Right atrium auricular region (tissue), 2 donors: ENCODE measurements around the gene SERPINE1. TPM values are rescaled to one million over a fixed set of nuclear protein-coding genes. Genes with fewer than 3 reads are reported as not detected.
"Not testable (repeated sequence)": the region's sequence is repeated elsewhere in the genome, so short reads cannot be mapped to it uniquely, and the experiment has no call there.

ENCODE experiments used
- DNase-seq: peaks from one replicate; pipeline ENCODE4 v3.0.0-alpha.2; 2019; ENCODE audit warnings: low spot score
- H3K27ac ChIP-seq, 2 donors: fragments of 200-600 bp; sonication (generic); 1 replicate in 1 of 2; 2 replicates in 1 of 2; pipeline ENCODE4 v1.5.1; 2016 to 2019
- H3K27me3 ChIP-seq, 2 donors: fragments of 200-600 bp; sonication (generic); one replicate each; pipeline versions ENCODE4 v1.5.1 to v1.6.0; 2017 to 2019
- H3K36me3 ChIP-seq: fragments of 200-600 bp; sonication (generic); one replicate; pipeline ENCODE4 v1.5.1; 2016
- H3K4me1 ChIP-seq, 2 donors: fragments of 200-600 bp; sonication (generic); one replicate each; pipeline versions ENCODE4 v1.5.1 to v1.6.0; 2017 to 2019
- H3K4me3 ChIP-seq, 2 donors: fragments of 200-600 bp; sonication (generic); 1 replicate in 1 of 2; 2 replicates in 1 of 2; pipeline ENCODE4 v1.5.1; 2017 to 2019; ENCODE audit warnings: mild to moderate bottlenecking in 1 of 2, moderate library complexity in 1 of 2
- H3K9me3 ChIP-seq, 2 donors: fragments of 200-600 bp; sonication (generic); one replicate each; pipeline ENCODE4 v1.5.1; 2019
- CTCF ChIP-seq, 2 donors: fragments of 200-600 bp; sonication (generic); IDR thresholded peaks; one replicate each; pipeline ENCODE4 v1.5.1; 2019; ENCODE audit warnings: antibody characterized with exemption in 2 of 2
- total RNA-seq, 2 donors: library from RNA; depleted of rRNA; stranded (reverse); fragments of >200 nt; gene quantifications; one replicate each; pipeline ENCODE4 v1.1.0, GENCODE V29; 2016

The SERPINE1 gene
- total RNA-seq, 2 donors from 2014 or later = 28.0 to 40.8 TPM

- peaks cover 0 to 42% of the 10 kb centered on the region in 2 donors for H3K4me1 ChIP-seq
- DNase-seq = no peak
Observed at GRCh38 chr7:101087334-101088068, 39.4 kb upstream of the SERPINE1 start.

GRCh38 chr7:101088069-101088425 lies 38.9 kb upstream of the SERPINE1 start:
- Histone ChIP-seq H3K27ac (no peak overlapping the region), H3K4me1 (peaks cover 0 to 42% of the 10 kb centered on the region in 2 donors), H3K36me3 (peaks cover 28% of the 10 kb centered on the region), H3K9me3 (no peaks in the 10 kb centered on the region), H3K27me3 (no peaks in the 10 kb centered on the region), H3K4me3 (no peak overlapping the region)
- DNase-seq = no peak
- TF ChIP-seq CTCF (IDR thresholded peaks at IDR 0.05) = no peak

More at GRCh38 chr7:101087334-101088068, 39.4 kb upstream of the SERPINE1 start:
- Histone ChIP-seq H3K27ac (no peak overlapping the region), H3K27me3 (no peaks in the 10 kb centered on the region), H3K36me3 (peaks cover 28% of the 10 kb centered on the region), H3K4me3 (no peak overlapping the region), H3K9me3 (no peaks in the 10 kb centered on the region)
- no peak for TF ChIP-seq CTCF (IDR thresholded peaks at IDR 0.05)

GRCh38 chr7:101088858-101089529 lies 37.9 kb upstream of the SERPINE1 start:
- H3K4me3 ChIP-seq = no peak overlapping the region
- no peak overlapping the region for H3K27ac ChIP-seq
- peaks cover 0 to 43% of the 10 kb centered on the region in 2 donors for H3K4me1 ChIP-seq
- no peak for TF ChIP-seq CTCF (IDR thresholded peaks at IDR 0.05)
- no peaks in the 10 kb centered on the region for H3K27me3 ChIP-seq
- H3K9me3 ChIP-seq = no peaks in the 10 kb centered on the region
- H3K36me3 ChIP-seq = peaks cover 28% of the 10 kb centered on the region
- no peak for DNase-seq

- H3K27me3 ChIP-seq = no peaks in the 10 kb centered on the region
- no peaks in the 10 kb centered on the region for H3K9me3 ChIP-seq
- H3K27ac ChIP-seq = no peak overlapping the region
- H3K4me3 ChIP-seq = no peak overlapping the region
- TF ChIP-seq CTCF (IDR thresholded peaks at IDR 0.05) = no peak
- no peak for DNase-seq
- peaks cover 28% of the 10 kb centered on the region for H3K36me3 ChIP-seq
- H3K4me1 ChIP-seq = peaks cover 0 to 49% of the 10 kb centered on the region in 2 donors
Observed at GRCh38 chr7:101089876-101090275, 37.0 kb upstream of the SERPINE1 start.

- DNase-seq, H3K4me3 ChIP-seq, H3K9me3 ChIP-seq, H3K27me3 ChIP-seq, H3K27ac ChIP-seq: not testable (repeated sequence)
- peaks cover 20% of the 10 kb centered on the region for H3K36me3 ChIP-seq
- peaks cover 0 to 44% of the 10 kb centered on the region in 2 donors for H3K4me1 ChIP-seq
Observed at GRCh38 chr7:101092266-101092905, 34.5 kb upstream of the SERPINE1 start.

GRCh38 chr7:101093906-101094305 lies 33.0 kb upstream of the SERPINE1 start:
- no peak for DNase-seq
- Histone ChIP-seq H3K27ac (peak overlapping the region in 1 of 2 donors; percentile 31), H3K36me3 (peaks cover 5% of the 10 kb centered on the region), H3K9me3 (no peaks in the 10 kb centered on the region), H3K4me3 (no peak overlapping the region), H3K4me1 (peaks cover 0 to 31% of the 10 kb centered on the region in 2 donors), H3K27me3 (no peaks in the 10 kb centered on the region)
- TF ChIP-seq CTCF (IDR thresholded peaks at IDR 0.05) = no peak
